A673 (cell line): ENCODE results near the gene ZBTB20. TPM values are rescaled to one million over a fixed set of nuclear protein-coding genes. Genes with fewer than 3 reads are reported as not detected.

Source experiments
- BruUV-seq: library from RNA; stranded (reverse); fragments of 400-500 nt; replicated peaks from 2 replicates; lab custom pipeline; 2021; lab: Mats Ljungman, UMichigan
- CTCF ChIA-PET: fragments of 300-600 bp; sonication (Branson Sonifier 250); formaldehyde crosslinking; loops from one replicate; lab custom pipeline; 2022; ENCODE audit warnings: antibody characterized with exemption; lab: Charles Lee
- POLR2A ChIA-PET: fragments of 300-600 bp; sonication (Branson Sonifier 250); formaldehyde crosslinking; loops from one replicate; lab custom pipeline; 2022; ENCODE audit warnings: antibody characterized with exemption; ENCODE audit not compliant: low non-redundant PET; lab: Charles Lee
- DNase-seq: peaks from one replicate; pipeline ENCODE4 v3.0.0-alpha.2; 2015; ENCODE audit warnings: low spot score
- H3K27ac ChIP-seq: fragments of 200-600 bp; sonication (generic); 2 replicates; pipeline ENCODE4 v1.5.1; 2016; ENCODE audit warnings: mixed run types, low read depth, mild to moderate bottlenecking, mixed read lengths, antibody characterized with exemption, low read length; ENCODE audit not compliant: poor library complexity, severe bottlenecking
- H3K27me3 ChIP-seq: fragments of 200-600 bp; sonication (generic); replicated peaks from 2 replicates; pipeline ENCODE4 v1.6.1; 2017; ENCODE audit warnings: mixed run types, low read depth, mild to moderate bottlenecking, mixed read lengths, antibody characterized with exemption, low read length; ENCODE audit not compliant: insufficient read depth, poor library complexity
- H3K36me3 ChIP-seq: fragments of 200-600 bp; sonication (generic); 2 replicates; pipeline ENCODE4 v1.6.1; 2016; ENCODE audit warnings: mixed run types, mild to moderate bottlenecking, mixed read lengths, antibody characterized with exemption, low read length; ENCODE audit not compliant: insufficient read depth, poor library complexity, severe bottlenecking
- H3K4me1 ChIP-seq: fragments of 200-600 bp; sonication (generic); 2 replicates; pipeline ENCODE4 v1.6.1; 2017; ENCODE audit warnings: mixed run types, mild to moderate bottlenecking, mixed read lengths, antibody characterized with exemption, low read length; ENCODE audit not compliant: insufficient read depth, poor library complexity, severe bottlenecking
- H3K4me3 ChIP-seq: fragments of 200-600 bp; sonication (generic); 2 replicates; pipeline ENCODE4 v1.5.1; 2016; ENCODE audit warnings: low read depth, mixed run types, mild to moderate bottlenecking, mixed read lengths, low read length; ENCODE audit not compliant: poor library complexity, severe bottlenecking
- H3K9me3 ChIP-seq: fragments of 200-600 bp; sonication (generic); 2 replicates; pipeline ENCODE4 v1.6.1; 2016; ENCODE audit warnings: mixed run types, low read depth, mild to moderate bottlenecking, mixed read lengths, antibody characterized with exemption, low read length; ENCODE audit not compliant: poor library complexity, severe bottlenecking
- EZH2 ChIP-seq: fragments of 200-600 bp; sonication (generic); IDR thresholded peaks from 2 replicates; pipeline ENCODE4 v1.6.1; 2017; ENCODE audit warnings: borderline replicate concordance, low read depth, mild to moderate bottlenecking, mixed read lengths, antibody characterized with exemption, low read length; ENCODE audit not compliant: poor library complexity, severe bottlenecking
- intact Hi-C: fragments of 100-400 bp; cut with micrococcal nuclease; formaldehyde crosslinking; loops from one replicate; pipeline ENCODE4 v1.10.0; 2022; ENCODE audit not compliant: unreplicated experiment
- total RNA-seq: library from RNA; stranded (reverse); gene quantifications from 2 replicates; pipeline ENCODE4 v1.2.3, GENCODE V29; 2021
- TF ChIP-seq, protein P1 (sequence below): fragments of 300-800, 200-600 bp; sonication (generic); conservative IDR thresholded peaks from 2 replicates; pipeline ENCODE4 v1.5.1; 2017; ENCODE audit warnings: low read depth, mild to moderate bottlenecking, antibody characterized with exemption, low read length, moderate library complexity, mixed read lengths

Gene ZBTB20
- total RNA-seq, 1 experiment from 2014 or later: 13.5 TPM

DNA sequence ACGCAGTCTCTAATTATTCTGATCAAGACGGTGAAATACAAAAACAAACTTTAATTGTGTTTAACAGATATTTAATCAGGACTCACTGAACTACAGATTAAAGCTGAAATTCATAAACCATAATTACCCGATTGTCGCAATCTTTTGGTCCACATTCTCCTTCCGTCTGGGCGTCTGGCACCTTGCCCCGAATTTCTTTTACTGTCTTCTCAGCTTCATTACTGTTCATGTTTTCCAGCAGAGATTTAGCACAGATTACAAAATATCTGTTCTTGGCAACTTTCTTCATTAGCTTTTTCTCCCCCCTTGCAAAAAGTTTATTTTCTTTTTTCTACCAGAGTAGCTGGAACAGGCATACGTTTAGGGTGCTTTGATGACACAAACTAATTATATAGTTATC, 581.9 kb downstream of the ZBTB20 start:
- Histone ChIP-seq H3K27me3 (no peaks in the 10 kb centered on the region), H3K36me3 (no peaks in the 10 kb centered on the region), H3K4me1 (peaks cover 14% of the 10 kb centered on the region), H3K9me3 (no peaks in the 10 kb centered on the region), H3K27ac (no peak overlapping the region), H3K4me3 (no peak overlapping the region)
- ChIA-PET POLR2A (interaction anchor here (0.5 kb wide), 1 partner anchor 226 kb away, joined by 3 read pairs; no protein-coding TSS in a partner anchor), CTCF (no interaction called here)
- BruUV-seq: no TSS peak
- intact Hi-C loops: no loop called here
- DNase-seq: peak; percentile 26
- TF ChIP-seq EZH2: no peak
- TF ChIP-seq, protein P1, sequence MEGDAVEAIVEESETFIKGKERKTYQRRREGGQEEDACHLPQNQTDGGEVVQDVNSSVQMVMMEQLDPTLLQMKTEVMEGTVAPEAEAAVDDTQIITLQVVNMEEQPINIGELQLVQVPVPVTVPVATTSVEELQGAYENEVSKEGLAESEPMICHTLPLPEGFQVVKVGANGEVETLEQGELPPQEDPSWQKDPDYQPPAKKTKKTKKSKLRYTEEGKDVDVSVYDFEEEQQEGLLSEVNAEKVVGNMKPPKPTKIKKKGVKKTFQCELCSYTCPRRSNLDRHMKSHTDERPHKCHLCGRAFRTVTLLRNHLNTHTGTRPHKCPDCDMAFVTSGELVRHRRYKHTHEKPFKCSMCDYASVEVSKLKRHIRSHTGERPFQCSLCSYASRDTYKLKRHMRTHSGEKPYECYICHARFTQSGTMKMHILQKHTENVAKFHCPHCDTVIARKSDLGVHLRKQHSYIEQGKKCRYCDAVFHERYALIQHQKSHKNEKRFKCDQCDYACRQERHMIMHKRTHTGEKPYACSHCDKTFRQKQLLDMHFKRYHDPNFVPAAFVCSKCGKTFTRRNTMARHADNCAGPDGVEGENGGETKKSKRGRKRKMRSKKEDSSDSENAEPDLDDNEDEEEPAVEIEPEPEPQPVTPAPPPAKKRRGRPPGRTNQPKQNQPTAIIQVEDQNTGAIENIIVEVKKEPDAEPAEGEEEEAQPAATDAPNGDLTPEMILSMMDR: no peak

DNA sequence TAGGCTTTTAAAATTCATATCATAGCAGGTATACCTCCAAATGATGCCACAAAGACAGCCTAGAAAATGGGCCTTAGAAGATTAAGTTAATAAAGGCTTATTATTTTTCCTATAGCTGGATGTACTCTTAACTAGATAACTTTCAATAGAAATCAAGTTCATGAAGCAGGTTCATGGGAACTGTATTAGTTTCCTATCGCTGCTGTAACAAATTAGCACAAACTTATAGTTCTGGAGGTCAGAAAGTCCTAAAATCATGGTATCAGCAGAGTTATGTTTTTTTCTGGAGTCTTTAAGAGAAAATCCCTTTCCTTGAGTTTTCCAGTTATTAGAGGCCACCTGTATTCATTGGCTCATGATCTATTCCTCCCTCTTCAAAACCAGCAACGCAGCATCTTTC, 583.4 kb downstream of the ZBTB20 start:
- no peak overlapping the region for H3K27ac ChIP-seq
- no peaks in the 10 kb centered on the region for H3K27me3 ChIP-seq
- ChIA-PET CTCF (no interaction called here), POLR2A (no interaction called here)
- intact Hi-C loops: no loop called here
- no peaks in the 10 kb centered on the region for H3K9me3 ChIP-seq
- no peak overlapping the region for H3K4me3 ChIP-seq
- no peaks in the 10 kb centered on the region for H3K36me3 ChIP-seq
- no peak for TF ChIP-seq EZH2
- TF ChIP-seq, protein P1: no peak
- DNase-seq: no peak
- BruUV-seq: no TSS peak
- H3K4me1 ChIP-seq: peaks cover 14% of the 10 kb centered on the region

DNA sequence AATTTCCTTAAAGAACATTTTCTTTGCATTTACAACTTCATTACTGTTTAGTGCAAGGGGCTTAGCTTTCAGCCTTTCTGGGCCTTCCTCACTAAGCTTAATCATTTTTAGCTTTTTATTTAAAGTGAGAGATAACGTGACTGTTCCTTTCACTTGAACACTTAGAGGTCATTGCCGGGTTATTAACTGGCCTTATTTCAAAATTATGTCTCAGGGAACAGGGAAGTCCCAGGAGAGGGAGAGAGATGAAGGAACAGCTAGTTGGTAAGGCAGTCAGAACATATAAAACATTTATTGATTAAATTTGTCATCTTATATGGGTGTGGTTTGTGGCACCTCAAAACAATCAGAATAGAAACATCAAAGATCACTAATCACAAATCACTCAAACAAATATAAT, 584.5 kb downstream of the ZBTB20 start:
- DNase-seq: no peak
- no peak overlapping the region for H3K27ac ChIP-seq
- intact Hi-C loops: no loop called here
- TF ChIP-seq, protein P1: no peak
- TF ChIP-seq EZH2: no peak
- H3K27me3 ChIP-seq: no peaks in the 10 kb centered on the region
- peaks cover 11% of the 10 kb centered on the region for H3K4me1 ChIP-seq
- no peaks in the 10 kb centered on the region for H3K9me3 ChIP-seq
- ChIA-PET CTCF (no interaction called here), POLR2A (no interaction called here)
- BruUV-seq: no TSS peak
- H3K36me3 ChIP-seq: no peaks in the 10 kb centered on the region
- H3K4me3 ChIP-seq: no peak overlapping the region
